ENCODE results near the gene VPS29.

- no peak for TF ChIP-seq EZH2 (IDR thresholded peaks at IDR 0.05; ENCODE audit: insufficient read depth, poor library complexity, severe bottlenecking)
- no peak for TF ChIP-seq EZH2phosphoT487 (IDR thresholded peaks at IDR 0.05; ENCODE audit: insufficient read depth, low read depth)
Observed at GRCh38 chr12:110538869-110539622, 37.1 kb upstream of the VPS29 start.
